LNCaP clone FGC (cell line): ENCODE results near the gene KYAT1.
"Not testable (repeated sequence)": the region's sequence is repeated elsewhere in the genome, so short reads cannot be mapped to it uniquely, and the experiment has no call there.

Source experiments
- DNase-seq: peaks from one replicate; pipeline ENCODE4 v3.0.0-alpha.2; 2011; ENCODE audit warnings: low read depth
- H3K4me3 ChIP-seq: 2 replicates; pipeline ENCODE4 v1.5.1; 2011; ENCODE audit warnings: mild to moderate bottlenecking, low read depth, low read length, control low read depth
- TF ChIP-seq, protein P1 (sequence below): IDR thresholded peaks from 2 replicates; pipeline ENCODE4 v1.5.1; 2012; ENCODE audit warnings: mild to moderate bottlenecking; ENCODE audit not compliant: control insufficient read depth, insufficient read depth; ENCODE audit errors: extremely low read depth

KYAT1 gene

DNA sequence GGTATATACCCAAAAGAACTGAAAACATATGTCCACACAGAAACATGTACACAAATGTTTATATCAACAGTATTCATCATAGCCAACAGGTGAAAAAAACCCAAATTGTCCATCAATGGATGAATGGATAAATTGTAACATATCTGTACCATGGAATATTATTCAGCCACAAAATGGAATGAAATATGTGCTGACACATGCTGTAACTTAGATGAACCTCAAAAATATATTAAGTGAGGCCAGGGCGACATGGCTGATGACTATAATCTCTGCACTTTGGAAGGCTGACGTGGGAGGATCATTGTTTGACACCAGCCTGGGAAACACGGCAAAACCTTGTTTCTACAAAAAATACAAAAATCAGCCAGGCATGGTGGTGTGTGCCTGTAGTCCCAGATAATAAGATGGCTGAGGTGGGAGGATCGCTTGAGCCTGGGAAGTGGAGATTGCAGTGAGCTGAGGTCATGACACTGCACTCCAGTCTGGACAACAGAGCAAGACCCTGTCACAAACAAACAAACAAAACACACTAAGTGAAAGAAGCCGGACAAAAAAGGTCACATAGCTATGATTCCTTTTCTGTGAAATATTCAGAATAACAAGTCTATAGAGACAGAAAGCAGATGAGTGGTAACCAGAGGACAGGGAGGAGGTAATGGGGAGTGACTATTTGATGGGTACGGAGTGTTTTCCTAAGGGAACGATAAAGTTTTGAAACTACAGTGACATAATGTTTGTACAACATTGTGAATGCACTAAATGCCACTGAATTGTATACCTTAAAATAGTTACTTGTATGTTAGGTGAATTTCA lies 11.4 kb downstream of the KYAT1 start:
- TF ChIP-seq, protein P1, sequence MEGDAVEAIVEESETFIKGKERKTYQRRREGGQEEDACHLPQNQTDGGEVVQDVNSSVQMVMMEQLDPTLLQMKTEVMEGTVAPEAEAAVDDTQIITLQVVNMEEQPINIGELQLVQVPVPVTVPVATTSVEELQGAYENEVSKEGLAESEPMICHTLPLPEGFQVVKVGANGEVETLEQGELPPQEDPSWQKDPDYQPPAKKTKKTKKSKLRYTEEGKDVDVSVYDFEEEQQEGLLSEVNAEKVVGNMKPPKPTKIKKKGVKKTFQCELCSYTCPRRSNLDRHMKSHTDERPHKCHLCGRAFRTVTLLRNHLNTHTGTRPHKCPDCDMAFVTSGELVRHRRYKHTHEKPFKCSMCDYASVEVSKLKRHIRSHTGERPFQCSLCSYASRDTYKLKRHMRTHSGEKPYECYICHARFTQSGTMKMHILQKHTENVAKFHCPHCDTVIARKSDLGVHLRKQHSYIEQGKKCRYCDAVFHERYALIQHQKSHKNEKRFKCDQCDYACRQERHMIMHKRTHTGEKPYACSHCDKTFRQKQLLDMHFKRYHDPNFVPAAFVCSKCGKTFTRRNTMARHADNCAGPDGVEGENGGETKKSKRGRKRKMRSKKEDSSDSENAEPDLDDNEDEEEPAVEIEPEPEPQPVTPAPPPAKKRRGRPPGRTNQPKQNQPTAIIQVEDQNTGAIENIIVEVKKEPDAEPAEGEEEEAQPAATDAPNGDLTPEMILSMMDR: no peak

DNA sequence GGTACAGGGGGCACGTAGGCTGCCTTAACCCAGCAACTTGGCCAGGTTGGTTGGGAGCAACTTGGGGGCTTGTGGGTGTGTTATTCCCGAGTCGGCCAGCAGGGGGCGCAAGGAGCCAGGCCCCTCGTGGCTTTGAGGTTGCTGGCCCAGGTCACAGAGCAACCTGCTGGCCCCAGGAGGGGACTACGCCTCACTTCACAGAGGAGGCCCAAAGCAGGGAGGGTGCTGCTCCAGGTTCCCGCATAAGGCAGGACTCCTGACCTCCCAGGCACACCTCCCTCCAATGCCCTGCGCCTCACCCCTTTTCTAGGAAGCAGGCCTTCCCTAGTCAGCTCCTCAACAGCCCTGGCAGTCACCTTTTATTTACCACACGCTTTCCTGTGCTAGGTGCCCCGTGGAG lies 18.1 kb downstream of the KYAT1 start:
- TF ChIP-seq, protein P1: peak; percentile 74
- no peak overlapping the region for H3K4me3 ChIP-seq
- no peak for DNase-seq

More for the DNA sequence above, 11.4 kb downstream of the KYAT1 start:
- H3K4me3 ChIP-seq: no peak overlapping the region
- no peak for DNase-seq

DNA sequence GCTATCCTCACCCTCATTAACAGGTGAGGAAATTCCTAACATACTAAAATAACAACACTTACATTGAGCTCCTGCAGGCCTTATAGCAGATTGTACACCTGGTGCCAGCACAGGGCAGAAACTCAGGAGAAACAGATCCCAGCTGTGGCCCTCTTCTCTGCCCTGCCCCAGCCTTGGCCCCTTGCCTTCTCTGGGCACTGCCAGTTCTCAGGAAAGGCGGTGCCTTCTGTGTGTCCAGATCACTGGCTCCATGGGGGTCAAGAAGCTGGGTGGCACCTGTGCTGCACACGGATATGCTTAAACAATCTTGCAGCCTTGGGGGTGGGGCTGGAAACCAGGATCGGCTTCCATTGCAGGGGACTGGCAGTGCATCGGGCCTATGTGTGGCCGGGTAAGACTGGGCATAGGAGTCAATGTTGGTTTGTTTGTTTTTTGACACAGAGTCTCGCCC lies 19.3 kb downstream of the KYAT1 start:
- no peak overlapping the region for H3K4me3 ChIP-seq
- DNase-seq: peak; percentile 93
- TF ChIP-seq, protein P1: no peak

DNA sequence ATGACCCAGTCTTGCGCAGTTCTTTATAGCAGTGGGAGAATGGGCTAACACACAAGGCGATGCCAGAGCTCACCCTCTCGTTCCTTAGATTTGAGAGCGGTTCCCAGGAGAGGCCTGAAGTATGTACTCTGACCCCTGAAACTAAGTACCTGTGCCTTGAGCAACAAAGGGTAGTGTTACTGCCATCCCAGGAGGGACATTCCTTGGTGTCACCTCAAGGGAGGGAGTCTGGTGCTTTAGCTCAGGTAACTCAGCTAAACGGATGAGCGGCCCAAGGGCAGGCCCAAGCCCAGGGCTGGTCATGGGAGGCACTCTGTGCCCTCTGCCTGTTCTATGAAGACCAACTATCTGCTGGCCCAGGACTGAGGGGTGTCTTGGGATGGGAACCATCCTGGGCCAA lies 20.2 kb downstream of the KYAT1 start:
- DNase-seq: no peak
- TF ChIP-seq, protein P1: no peak
- H3K4me3 ChIP-seq: no peak overlapping the region

DNA sequence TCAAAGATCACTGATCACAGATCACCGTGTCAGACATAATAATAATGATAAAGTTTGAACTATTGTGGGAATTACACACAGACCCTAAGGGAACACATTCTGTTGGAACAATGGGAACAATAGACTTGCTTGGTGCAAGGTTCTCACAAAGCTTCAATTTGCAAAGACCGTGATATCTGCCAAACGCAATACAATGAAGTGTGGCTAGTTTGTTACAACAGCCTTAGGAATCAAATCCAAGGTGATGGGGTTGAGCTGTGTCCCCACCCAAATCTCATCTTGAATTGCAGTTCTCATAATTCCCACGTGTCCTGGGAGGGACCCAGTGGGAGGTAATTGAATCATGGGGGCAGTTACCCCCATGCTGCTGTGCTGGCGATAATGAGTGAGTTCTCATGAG lies 20.8 kb downstream of the KYAT1 start:
- H3K4me3 ChIP-seq: no peak overlapping the region
- no peak for DNase-seq
- TF ChIP-seq, protein P1: no peak

DNA sequence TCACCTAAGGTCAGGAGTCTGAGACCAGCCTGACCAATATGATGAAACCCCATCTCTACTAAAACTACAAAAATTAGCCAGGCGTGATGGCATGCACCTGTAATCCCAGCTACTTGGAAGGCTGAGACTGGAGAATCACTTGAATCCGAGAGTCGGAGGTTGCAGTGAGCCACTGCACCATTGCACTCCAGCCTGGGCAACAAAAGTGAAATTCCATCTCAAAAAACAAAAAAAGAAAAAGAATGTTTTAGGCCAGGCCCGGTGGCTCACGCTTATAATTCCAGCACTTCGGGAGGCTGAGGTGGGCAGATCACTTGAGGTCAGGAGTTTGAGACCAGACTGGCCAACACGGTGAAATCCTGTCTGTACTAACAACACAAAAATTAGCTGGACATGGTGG lies 23.3 kb downstream of the KYAT1 start:
- not testable (repeated sequence) for DNase-seq, H3K4me3 ChIP-seq

DNA sequence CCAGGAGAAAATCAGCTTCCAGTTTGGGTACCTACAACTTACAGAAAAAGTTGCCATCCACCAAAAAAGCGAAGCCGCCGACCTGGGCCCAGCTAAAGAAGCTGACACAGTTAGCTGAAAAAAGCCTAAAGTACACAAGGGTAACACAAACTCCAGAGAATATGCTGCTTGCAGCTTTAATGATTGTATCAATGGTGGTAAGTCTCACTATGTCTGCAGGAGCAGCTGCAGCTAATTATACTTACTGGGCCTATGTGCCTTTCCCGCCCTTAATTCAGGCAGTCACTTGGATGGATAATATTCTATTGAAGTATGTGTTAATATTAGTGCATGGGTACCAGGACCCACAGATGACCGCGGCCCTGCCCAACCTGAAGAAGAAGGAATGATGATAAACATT lies 27.3 kb downstream of the KYAT1 start:
- not testable (repeated sequence) for H3K4me3 ChIP-seq, DNase-seq

DNA sequence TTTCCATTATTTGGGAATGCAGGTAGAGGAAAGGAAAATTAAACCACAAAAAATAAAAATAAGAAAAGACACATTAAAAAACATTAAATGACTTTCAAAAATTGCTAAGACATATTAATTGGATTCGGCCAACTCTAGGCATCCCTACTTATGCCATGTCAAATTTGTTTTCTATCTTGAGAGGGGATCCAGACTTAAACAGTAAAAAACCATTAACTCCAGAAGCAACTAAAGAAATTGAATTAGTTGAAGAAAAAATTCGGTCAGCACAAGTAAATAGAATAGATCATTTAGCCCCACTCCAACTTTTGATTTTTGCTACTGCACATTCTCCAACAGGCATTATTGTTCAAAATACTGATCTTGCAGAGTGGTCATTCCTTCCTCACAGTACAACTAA lies 29.1 kb downstream of the KYAT1 start:
- peak overlapping the region; percentile 25 for H3K4me3 ChIP-seq
- not testable (repeated sequence) for DNase-seq
